Mesenchymal stem cell (in vitro differentiated cells and primary cell): ENCODE results near the gene FANCD2.
"Not testable (repeated sequence)": the region's sequence is repeated elsewhere in the genome, so short reads cannot be mapped to it uniquely, and the experiment has no call there.

Experiments
- DNase-seq: peaks from one replicate; pipeline ENCODE4 v3.0.0-alpha.2; 2013
- H2AFZ ChIP-seq: one replicate; pipeline ENCODE4 v1.6.1; 2013; ENCODE audit warnings: low read depth, mild to moderate bottlenecking, control low read depth, inconsistent platforms, low read length, moderate library complexity
- H2AK5ac ChIP-seq: 2 replicates; pipeline ENCODE4 v1.6.1; 2013; ENCODE audit warnings: low read length, moderate library complexity, mild to moderate bottlenecking, inconsistent platforms; ENCODE audit not compliant: severe bottlenecking
- H2BK120ac ChIP-seq: one replicate; pipeline ENCODE4 v1.6.1; 2013; ENCODE audit warnings: low read depth, mild to moderate bottlenecking, inconsistent platforms, low read length, moderate library complexity
- H2BK12ac ChIP-seq, 2 experiments: one replicate each; pipeline ENCODE4 v1.6.1; 2013; ENCODE audit warnings: inconsistent platforms in 2 of 2, low read length in 2 of 2, mild to moderate bottlenecking in 2 of 2, moderate library complexity in 2 of 2, control low read depth in 1 of 2
- H2BK15ac ChIP-seq: one replicate; pipeline ENCODE4 v1.6.1; 2013; ENCODE audit warnings: mild to moderate bottlenecking, low read depth, inconsistent platforms; ENCODE audit not compliant: poor library complexity, severe bottlenecking
- H2BK5ac ChIP-seq: 2 replicates; pipeline ENCODE4 v1.6.1; 2013; ENCODE audit warnings: low read depth, mild to moderate bottlenecking, low read length, control low read depth, inconsistent platforms; ENCODE audit not compliant: poor library complexity, severe bottlenecking
- H3K14ac ChIP-seq, 2 experiments: one replicate each; pipeline ENCODE4 v1.6.1; 2013; ENCODE audit warnings: inconsistent platforms in 2 of 2, low read length in 2 of 2, control low read depth in 1 of 2, mild to moderate bottlenecking in 1 of 2, moderate library complexity in 1 of 2
- H3K18ac ChIP-seq, 2 experiments: one replicate each; pipeline ENCODE4 v1.6.1; 2013; ENCODE audit warnings: inconsistent platforms in 2 of 2, low read length in 2 of 2, control low read depth in 1 of 2, low read depth in 1 of 2, mild to moderate bottlenecking in 1 of 2
- H3K23ac ChIP-seq, 2 experiments: one replicate each; pipeline ENCODE4 v1.6.1; 2013; ENCODE audit warnings: inconsistent platforms in 2 of 2, low read length in 2 of 2, mild to moderate bottlenecking in 2 of 2, moderate library complexity in 2 of 2, control low read depth in 1 of 2
- H3K27ac ChIP-seq: 2 replicates; pipeline ENCODE4 v1.5.1; 2013; ENCODE audit warnings: mild to moderate bottlenecking, moderate library complexity, low read length, control low read depth, inconsistent platforms; ENCODE audit not compliant: poor library complexity, severe bottlenecking
- H3K27me3 ChIP-seq, 2 experiments: 2 replicates each; pipeline versions ENCODE4 v1.6.1 to v1.7.0; 2013; ENCODE audit warnings: low read length in 2 of 2, mild to moderate bottlenecking in 2 of 2, moderate library complexity in 2 of 2, control low read depth in 1 of 2, inconsistent platforms in 1 of 2; ENCODE audit not compliant: control insufficient read depth in 1 of 2, insufficient read depth in 1 of 2
- H3K36me3 ChIP-seq, 2 experiments: 2 replicates each; pipeline versions ENCODE4 v1.6.1 to v1.7.0; 2013; ENCODE audit warnings: low read length in 2 of 2, control low read depth in 1 of 2, inconsistent platforms in 1 of 2, low read depth in 1 of 2, mild to moderate bottlenecking in 1 of 2; ENCODE audit not compliant: insufficient read depth in 2 of 2, control insufficient read depth in 1 of 2
- H3K4ac ChIP-seq, 2 experiments: one replicate each; pipeline ENCODE4 v1.6.1; 2013; ENCODE audit warnings: inconsistent platforms in 2 of 2, low read length in 2 of 2, mild to moderate bottlenecking in 2 of 2, moderate library complexity in 2 of 2, control low read depth in 1 of 2, low read depth in 1 of 2
- H3K4me1 ChIP-seq: 2 replicates; pipeline ENCODE4 v1.6.1; 2013; ENCODE audit warnings: low read depth, low read length, control low read depth; ENCODE audit not compliant: control insufficient read depth, insufficient read depth
- H3K4me2 ChIP-seq: 2 replicates; pipeline ENCODE4 v1.6.1; 2013; ENCODE audit warnings: low read length, mild to moderate bottlenecking, inconsistent platforms; ENCODE audit not compliant: poor library complexity, severe bottlenecking
- H3K4me3 ChIP-seq, 2 experiments: 2 replicates each; pipeline versions ENCODE4 v1.5.1 to v1.7.0; 2013; ENCODE audit warnings: low read length in 2 of 2, mild to moderate bottlenecking in 2 of 2, control low read depth in 1 of 2, low read depth in 1 of 2; ENCODE audit not compliant: insufficient read depth in 1 of 2
- H3K79me1 ChIP-seq: replicated peaks from 2 replicates; pipeline ENCODE4 v1.6.1; 2013; ENCODE audit warnings: mild to moderate bottlenecking, control low read depth, low read length, inconsistent platforms; ENCODE audit not compliant: poor library complexity, severe bottlenecking
- H3K9ac ChIP-seq: 2 replicates; pipeline ENCODE4 v1.7.0; 2013; ENCODE audit warnings: mild to moderate bottlenecking, low read length, moderate library complexity
- H3K9me3 ChIP-seq: 2 replicates; pipeline ENCODE4 v1.7.0; 2013; ENCODE audit warnings: mild to moderate bottlenecking, low read length; ENCODE audit not compliant: control insufficient read depth
- H4K8ac ChIP-seq: one replicate; pipeline ENCODE4 v1.6.1; 2013; ENCODE audit warnings: inconsistent platforms, mild to moderate bottlenecking, low read length, moderate library complexity
- H4K91ac ChIP-seq: one replicate; pipeline ENCODE4 v1.6.1; 2013; ENCODE audit warnings: mild to moderate bottlenecking, low read length, inconsistent platforms
- WGBS: methylation state at CpG from one replicate; pipeline ENCODE4 v1.1.7; 2013; ENCODE audit warnings: mixed read lengths; 5-methylcytosine and 5-hydroxymethylcytosine counted together

Gene FANCD2

DNA sequence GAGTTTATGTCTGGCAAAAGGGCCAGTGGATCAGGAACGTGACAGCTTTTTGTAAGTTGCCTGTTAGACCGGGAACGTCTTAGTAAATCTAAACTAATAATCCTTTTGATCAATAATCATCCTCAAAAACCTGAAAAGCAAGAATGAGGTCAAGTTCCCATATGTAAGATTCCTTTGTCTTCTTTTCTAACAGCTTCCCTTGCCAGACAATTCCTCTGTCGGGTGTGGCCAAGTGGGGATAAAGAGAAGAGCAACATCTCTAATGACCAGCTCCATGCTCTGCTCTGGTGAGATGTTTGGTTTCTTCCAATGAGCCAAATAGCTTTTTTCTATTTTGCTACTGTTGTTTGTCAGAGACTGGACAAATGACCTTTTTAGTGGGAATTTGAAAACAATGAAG, 62.0 kb downstream of the FANCD2 start:
- Histone ChIP-seq H3K79me1 (no peaks in the 10 kb centered on the region), H4K8ac (no peak overlapping the region), H2BK120ac (no peak overlapping the region), H3K4me2 (no peak overlapping the region), H2BK5ac (no peak overlapping the region), H3K9ac (no peak overlapping the region), H3K4ac (no peak overlapping the region), H3K36me3 (peaks cover 0 to 12% of the 10 kb centered on the region in 2 experiments), H3K27ac (no peak overlapping the region), H2BK15ac (no peak overlapping the region), H3K9me3 (no peaks in the 10 kb centered on the region), H2BK12ac (no peak overlapping the region), H3K4me3 (no peak overlapping the region), H4K91ac (no peak overlapping the region), H3K23ac (no peak overlapping the region), H3K14ac (no peak overlapping the region), H2AK5ac (no peak overlapping the region), H3K4me1 (no peaks in the 10 kb centered on the region), H3K27me3 (no peaks in the 10 kb centered on the region), H2AFZ (no peak overlapping the region), H3K18ac (no peak overlapping the region)
- WGBS, result 95% methylated on average over 3 of the region's 4 CpGs
- no peak for DNase-seq

DNA sequence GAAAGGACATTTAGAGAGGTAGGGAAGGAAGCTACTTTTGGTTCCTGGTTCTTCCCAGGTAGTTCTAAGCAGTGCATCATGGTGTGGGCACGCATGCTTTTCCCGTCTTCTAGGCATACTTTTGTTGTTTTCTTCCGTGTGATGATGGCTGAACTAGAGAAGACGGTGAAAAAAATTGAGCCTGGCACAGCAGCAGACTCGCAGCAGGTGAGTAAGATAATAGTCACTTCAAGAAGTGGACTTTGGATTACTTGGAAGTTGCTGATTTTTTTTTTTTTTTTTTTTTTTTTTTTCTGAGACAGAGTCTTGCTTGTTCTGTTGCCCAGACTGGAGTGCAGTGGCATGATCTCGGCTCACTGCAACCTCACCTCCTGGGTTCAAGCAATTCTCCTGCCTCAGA, 63.9 kb downstream of the FANCD2 start:
- no peak overlapping the region for H2AFZ ChIP-seq
- H2AK5ac ChIP-seq, result no peak overlapping the region
- no peak for DNase-seq
- H3K9me3 ChIP-seq, result no peaks in the 10 kb centered on the region
- no peak overlapping the region for H3K9ac ChIP-seq
- no peaks in the 10 kb centered on the region for H3K4me1 ChIP-seq
- H3K4ac ChIP-seq, result no peak overlapping the region
- 94% methylated on average over 5 of the region's 6 CpGs for WGBS
- no peak overlapping the region for H3K23ac ChIP-seq
- no peak overlapping the region for H4K91ac ChIP-seq
- no peak overlapping the region for H4K8ac ChIP-seq
- no peak overlapping the region for H3K27ac ChIP-seq
- H3K4me3 ChIP-seq, result no peak overlapping the region
- H3K4me2 ChIP-seq, result no peak overlapping the region
- H2BK15ac ChIP-seq, result no peak overlapping the region
- H2BK5ac ChIP-seq, result no peak overlapping the region
- H3K27me3 ChIP-seq, result no peaks in the 10 kb centered on the region
- H2BK12ac ChIP-seq, result no peak overlapping the region
- no peak overlapping the region for H3K14ac ChIP-seq
- H3K79me1 ChIP-seq, result no peaks in the 10 kb centered on the region
- H3K36me3 ChIP-seq, result peaks cover 0 to 12% of the 10 kb centered on the region in 2 experiments
- H2BK120ac ChIP-seq, result no peak overlapping the region
- H3K18ac ChIP-seq, result no peak overlapping the region

DNA sequence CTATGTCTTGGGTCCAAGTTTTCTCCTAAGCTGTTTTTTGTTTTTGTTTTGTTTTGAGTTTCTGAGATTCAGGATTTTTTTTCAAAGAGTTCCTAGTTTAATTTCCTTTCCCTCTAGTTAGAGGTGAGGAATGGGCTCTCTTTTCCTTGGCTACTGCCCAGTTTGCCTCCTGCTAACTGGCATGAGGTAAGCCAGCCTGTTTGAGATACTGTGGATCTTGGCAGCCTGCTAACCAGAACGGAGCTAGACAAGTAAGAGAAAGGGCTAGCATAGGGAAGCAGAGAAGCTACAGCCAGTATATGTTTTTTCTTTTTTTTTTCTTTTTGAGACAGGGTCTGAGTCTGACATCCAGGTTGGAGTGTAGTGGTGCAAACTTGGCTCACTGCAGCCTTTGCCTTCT, 64.5 kb downstream of the FANCD2 start:
- not testable (repeated sequence) for H3K4me1 ChIP-seq, H3K4me3 ChIP-seq, DNase-seq, H3K4me2 ChIP-seq, H2AK5ac ChIP-seq, H3K23ac ChIP-seq, H3K9ac ChIP-seq, H3K9me3 ChIP-seq, H3K14ac ChIP-seq, H2BK12ac ChIP-seq, H3K27me3 ChIP-seq, H2BK120ac ChIP-seq, H3K4ac ChIP-seq, H4K91ac ChIP-seq, H3K27ac ChIP-seq, H3K18ac ChIP-seq, H2BK5ac ChIP-seq, H2AFZ ChIP-seq, H4K8ac ChIP-seq, H2BK15ac ChIP-seq, H3K79me1 ChIP-seq
- 100% methylated on average over 1 of the region's 1 CpG for WGBS
- H3K36me3 ChIP-seq, result peaks cover 0 to 12% of the 10 kb centered on the region in 2 experiments

DNA sequence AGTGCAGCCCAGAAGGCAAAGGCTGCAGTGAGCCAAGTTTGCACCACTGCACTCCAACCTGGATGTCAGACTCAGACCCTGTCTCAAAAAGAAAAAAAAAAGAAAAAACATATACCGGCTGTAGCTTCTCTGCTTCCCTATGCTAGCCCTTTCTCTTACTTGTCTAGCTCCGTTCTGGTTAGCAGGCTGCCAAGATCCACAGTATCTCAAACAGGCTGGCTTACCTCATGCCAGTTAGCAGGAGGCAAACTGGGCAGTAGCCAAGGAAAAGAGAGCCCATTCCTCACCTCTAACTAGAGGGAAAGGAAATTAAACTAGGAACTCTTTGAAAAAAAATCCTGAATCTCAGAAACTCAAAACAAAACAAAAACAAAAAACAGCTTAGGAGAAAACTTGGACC, 65.2 kb downstream of the FANCD2 start:
- H2BK120ac ChIP-seq, H2BK5ac ChIP-seq, H4K91ac ChIP-seq, H3K18ac ChIP-seq, H4K8ac ChIP-seq, H2BK15ac ChIP-seq, H3K4me2 ChIP-seq, H2BK12ac ChIP-seq, H2AK5ac ChIP-seq, H2AFZ ChIP-seq, H3K14ac ChIP-seq, H3K9me3 ChIP-seq, H3K27me3 ChIP-seq, H3K4me1 ChIP-seq, H3K79me1 ChIP-seq, H3K9ac ChIP-seq, H3K27ac ChIP-seq, H3K4ac ChIP-seq, H3K23ac ChIP-seq, H3K4me3 ChIP-seq, DNase-seq, H3K36me3 ChIP-seq: not testable (repeated sequence)
- WGBS, result no CpG with 5 or more reads among the region's 2 CpGs
